GM18508 (cell line): Measurements from ENCODE around the gene NSUN2.

Source experiments
- ATAC-seq: cut with Tn5 transposase; IDR thresholded peaks from one replicate; pipeline ENCODE4 v1.9.1; 2021; ENCODE audit warnings: moderate number of reproducible peaks; ENCODE audit not compliant: insufficient read depth, unreplicated experiment

NSUN2 gene

DNA sequence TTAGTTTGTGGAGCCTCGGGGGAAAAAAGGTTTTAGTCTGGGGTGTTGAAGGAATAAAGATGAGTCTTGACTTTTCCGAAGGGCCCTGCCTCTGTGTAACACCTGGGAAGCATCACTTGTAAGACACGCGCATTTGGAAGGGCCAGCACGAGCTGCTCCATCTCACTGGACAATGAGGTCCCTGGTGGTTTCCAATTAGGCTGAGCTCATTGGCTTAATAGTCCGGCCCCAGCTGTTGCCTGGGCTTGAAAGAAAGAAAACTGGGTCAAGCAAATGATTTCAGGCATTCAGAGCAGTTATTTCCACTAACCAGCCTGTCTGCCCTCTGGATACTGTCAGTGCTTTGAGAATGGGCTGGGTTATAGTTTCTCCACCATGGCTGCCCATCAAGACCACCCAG, 64.5 kb downstream of the NSUN2 start:
- ATAC-seq = no peak

DNA sequence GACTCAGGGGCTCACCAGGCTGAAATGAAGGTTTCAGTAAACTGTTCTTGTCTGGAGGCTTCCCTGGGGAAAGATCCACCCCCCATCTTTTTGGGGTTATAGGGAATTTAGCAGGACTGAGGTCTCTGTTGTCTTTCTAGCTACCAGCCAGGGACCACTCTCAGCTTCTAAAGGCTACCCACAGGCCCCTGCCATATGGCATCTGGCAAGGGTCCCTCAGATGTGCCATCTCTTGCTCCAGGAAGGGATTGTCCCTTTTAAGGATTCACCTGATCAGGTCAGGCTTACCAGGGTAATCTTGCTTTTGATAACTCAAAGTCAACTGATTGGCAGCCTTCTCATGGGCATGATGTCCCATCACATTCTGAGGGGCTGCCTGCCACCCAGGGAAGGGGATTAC, 65.0 kb downstream of the NSUN2 start:
- ATAC-seq = no peak

DNA sequence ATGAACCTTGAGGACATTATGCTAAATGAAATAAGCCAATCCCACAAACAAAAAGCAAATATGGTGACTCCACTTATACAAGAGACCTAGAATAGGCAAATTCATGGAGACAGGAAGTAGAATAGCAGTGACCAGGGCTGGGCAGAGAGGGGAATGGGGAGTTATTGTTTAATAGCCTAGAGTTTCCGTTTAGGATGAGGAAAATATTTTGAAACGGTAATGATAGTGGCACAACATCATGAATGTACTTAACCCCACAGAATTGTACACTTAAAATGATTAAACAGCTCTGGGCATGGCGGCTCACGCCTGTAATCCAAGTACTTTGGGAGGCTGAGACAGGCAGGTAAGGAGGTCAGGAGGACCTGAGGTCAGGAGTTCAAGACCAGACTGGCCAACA, 65.8 kb downstream of the NSUN2 start:
- no peak for ATAC-seq

DNA sequence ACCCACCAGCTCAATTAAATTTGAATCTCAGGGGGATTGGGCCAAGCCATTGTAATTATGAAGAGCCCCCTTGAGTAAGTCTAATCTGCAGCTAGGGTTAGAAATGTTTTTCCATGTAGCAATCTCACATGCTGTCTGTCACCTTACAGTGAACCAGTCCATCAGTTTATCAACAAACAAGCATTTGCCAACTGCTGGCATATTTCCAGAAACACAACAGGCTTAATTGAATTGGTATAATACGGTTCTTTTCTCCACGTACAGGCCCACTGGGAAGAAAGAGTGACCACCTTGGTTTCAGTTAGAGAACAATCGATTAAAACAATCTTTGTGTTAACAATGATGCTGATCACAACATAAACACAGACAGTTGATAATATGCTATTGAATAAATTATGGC, 67.4 kb downstream of the NSUN2 start:
- no peak for ATAC-seq

DNA sequence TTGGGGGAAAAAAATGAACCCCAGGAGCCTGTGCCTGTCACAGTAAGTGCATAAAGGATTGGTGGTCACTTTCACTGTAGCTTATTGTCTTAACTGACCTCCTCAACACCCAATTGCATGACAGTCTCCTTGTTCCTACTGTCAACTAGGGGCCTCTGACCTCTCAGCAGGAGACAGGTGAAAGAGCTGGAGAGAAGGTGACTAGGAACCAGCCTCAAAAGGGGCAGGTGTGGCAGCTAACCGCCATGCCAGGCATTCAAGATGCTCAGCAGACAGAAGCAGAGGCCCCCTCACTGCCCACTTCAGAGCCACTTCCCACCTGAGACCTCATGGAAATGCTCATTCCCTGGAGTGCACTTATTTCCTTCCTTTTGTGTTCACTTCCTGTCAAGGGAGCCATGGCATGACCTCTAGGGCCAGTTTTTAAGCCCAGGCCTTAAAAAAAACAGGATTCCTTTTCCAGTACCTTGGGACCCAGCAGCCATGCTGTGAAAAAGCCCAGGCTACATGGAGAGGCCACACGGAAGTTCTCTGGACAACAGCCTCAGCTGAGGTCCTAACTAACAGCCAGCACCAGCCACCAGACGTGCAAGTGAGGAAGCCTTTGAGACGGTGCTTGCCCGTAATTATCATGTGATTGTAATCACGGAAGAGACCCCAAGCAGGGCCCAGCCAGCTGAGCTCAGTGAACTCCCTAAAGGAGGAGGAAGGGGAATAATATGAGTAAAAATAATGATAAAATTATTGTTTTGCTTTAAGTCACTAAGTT, 74.9 kb downstream of the NSUN2 start:
- ATAC-seq = no peak

DNA sequence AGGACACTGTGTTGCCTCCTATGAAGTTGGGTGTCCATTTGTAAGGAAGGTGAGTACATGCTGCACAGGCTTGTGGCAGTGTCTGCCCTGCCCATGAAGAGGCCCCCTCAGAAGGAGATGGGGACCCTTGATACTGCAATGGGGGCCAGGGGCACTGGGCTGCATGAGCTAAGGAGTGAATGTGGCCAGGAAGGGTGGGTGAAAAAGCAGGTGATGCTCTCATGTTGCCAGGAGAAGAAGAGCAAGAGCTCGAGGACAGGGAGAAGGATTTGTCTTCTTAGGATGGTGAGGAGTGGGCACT, 76.1 kb downstream of the NSUN2 start:
- no peak for ATAC-seq

DNA sequence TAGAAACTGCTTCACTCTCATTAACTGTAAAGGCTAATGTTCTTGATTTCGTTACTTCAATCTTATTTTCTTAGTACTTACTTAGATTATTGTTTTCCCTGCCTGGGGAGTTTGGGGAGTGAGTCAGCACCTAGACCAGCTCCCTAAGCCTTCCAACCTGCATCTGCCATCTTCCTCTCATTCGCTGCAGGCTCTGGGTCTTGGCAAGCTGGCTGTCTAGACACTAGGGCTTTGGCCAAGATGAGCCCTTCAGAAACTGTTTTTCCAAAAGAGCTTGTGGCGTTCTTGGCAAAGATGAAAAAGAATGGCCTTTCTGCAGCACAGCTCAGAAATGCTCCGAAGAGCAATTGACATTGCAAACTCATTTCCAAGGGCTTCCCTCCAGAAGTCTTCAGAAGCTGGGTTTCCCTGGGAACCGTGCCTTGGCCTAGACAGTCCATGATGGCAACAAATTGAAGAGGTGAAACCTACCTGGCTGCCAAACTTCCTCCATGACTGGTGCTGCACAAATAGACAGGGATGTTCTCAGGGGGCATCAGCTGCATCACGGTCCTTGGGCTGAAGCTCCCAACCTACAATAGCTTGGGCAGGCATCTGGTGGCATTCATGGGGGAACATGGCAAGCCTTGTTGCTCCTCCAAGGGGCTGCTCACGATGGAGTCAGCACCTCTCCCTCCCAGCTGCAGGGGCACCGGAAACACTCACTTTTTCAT, 76.6 kb downstream of the NSUN2 start:
- ATAC-seq = no peak

DNA sequence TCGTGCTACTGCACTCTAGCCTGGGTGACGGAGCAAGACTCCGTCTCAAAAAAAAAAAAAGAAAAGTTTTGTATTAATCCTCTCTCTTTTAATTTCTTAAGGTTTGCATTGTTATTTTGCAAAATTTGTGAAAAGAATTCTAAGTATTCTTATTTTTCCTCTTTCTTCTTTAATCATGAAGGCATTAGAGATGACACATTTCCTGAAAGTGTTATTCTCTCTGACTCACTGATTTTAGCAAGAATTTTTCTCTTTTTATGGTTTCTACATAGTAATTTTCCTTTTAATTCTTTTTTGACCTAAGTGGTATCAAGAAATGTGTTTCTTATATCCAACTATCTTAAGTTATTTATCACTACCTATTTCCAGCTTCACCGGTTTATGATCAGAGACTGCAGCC, 78.0 kb downstream of the NSUN2 start:
- no peak for ATAC-seq

DNA sequence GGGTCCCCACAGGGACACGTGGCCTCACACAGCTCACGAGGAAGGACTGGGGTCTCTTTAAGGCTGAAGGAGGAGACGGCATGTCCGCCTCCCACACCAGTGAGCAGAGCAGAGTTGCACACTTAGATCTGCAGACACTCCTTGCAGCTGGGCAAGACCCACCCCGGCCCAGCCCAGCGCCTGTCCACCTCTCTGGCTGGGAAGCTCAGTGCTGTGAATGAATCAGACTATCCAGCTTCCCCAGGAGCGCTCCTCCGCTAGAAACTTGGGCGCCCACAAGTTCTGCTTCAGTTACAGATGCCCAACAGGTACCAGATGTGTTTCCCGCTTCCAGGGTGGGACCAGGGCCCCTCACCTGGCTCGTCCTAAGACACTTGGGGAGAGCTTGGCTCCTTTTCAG, 78.9 kb downstream of the NSUN2 start:
- ATAC-seq = no peak

DNA sequence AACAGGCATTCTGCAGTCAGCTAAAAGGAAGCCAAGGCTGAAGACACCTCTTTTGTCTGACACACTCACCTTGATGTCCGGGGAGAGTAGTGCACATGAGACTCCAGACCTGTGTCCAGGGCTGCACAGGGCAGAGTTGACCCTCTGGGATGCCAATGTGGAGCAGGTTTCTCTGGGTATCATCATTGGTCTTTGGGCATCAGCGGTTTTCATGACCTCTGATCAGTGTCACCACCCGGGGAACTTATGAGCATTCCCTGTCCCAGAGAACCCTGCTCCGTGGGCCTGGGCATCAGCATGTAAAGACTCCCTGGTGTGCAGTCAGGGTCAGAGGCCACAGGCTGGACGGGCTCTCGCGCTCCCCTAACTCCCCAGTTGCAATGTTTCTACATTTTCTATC, 80.2 kb downstream of the NSUN2 start:
- ATAC-seq = no peak

DNA sequence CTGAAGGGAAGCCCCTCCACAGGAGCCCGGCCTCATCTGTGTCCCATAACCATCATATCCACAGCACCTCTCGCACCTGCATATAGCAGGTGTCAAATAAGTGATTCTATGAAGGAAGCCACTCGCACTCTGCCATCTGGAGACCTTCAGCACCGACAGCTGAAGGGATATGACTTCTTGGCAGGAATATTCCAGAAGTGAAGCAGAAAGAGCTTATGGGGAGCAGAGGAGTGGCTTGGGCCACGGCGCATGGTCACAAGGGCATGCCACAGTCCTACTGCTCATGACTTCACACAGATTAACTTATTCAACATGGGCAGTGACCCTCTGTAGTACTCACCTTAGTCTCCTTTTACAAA, 80.9 kb downstream of the NSUN2 start:
- ATAC-seq = no peak

DNA sequence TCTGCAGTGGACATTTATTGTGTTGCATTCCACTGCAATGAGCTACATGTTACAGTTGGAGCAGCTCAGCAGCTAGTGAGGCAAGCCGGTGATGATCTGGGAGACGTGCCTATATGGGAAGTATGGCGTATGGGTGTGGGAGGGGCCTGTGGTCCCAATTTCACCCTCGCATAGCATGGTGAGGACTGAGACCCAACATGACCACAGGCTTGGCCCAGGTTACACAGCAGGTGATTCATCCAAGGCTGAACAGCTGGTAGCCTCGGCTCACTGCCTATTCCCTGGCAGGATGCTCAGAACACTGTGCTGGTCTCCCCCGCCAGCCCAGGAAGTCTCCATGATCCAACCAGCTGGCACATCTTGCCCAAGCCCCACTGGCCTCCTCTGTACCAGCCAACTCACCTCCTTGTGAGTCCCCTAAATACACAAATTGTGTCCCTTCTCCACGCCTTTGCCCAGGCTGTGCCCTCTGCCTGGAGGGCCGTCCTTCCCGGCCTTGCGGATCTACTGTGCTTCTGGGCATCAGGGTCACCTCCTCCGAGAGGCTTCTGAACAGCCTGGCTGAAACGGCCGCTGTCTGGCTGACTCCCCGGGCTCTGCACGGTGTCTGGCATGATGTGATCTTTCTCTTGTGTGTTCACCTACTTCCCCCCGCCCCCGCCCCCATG, 81.4 kb downstream of the NSUN2 start:
- ATAC-seq = no peak

DNA sequence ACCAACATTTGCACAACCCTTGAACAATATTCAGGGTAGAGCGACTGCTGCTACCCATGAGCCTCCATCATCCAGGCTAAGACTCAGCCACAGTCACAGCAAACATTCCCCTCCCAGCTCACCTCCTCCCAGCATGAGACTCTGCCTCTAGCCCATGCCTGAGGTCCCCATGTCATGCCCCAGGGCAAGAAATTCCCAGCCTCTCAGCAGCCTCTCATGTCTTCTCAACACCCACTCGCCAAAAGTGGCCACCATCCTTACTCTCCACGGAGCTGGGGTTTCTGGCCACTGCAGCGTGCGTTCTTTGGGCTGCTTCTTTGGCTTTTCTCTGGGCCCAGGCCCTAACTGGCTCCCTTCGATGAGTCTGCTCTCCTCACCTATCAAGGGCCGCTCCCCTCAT, 82.2 kb downstream of the NSUN2 start:
- no peak for ATAC-seq
